ENCODE results near the gene GPHN. TPM values are rescaled to one million over a fixed set of nuclear protein-coding genes. Genes with fewer than 3 reads are reported as not detected.

Gene GPHN
- total RNA-seq = 41.8 TPM

DNA sequence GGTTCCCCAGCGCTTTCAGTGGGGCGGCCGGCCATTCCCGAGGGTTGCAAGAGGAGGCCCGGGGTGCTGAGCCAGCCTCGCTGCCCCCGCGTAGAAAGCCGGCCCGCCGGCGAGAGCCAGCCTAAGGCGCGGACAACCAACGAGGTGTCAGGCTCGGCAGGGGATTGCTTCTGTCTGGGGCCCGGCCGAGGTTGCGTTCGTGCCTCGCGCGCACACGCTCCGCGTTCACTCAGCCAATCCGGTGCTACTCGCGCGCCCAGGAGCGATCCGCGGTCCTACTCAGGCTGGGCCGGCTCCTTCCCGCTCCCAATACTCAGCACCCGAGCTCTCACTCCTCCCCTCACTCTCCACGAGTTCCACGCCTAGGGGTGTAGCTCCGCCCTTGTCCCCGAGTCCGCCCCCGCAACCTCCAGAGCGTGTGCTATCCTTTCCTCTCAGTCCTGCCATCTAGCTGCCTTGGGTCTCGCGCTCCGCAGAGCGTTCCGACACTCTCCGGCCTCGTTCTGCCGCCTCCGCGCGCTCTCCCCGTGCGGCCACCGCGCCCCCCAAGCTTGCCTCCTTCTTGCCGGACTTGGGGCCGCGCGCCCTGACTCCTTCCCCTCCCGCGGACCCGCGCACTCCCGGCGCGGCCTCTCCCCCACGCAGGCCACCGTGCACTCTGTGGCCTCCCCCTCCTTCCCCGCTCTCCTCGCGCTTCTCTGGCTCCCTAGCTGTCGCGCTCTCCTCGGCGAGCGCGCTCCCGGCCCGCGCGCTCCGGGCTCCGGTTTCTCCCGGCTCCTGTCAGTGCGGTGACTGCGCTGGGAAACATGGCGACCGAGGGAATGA is at the start of gene GPHN:
TSS of gene GPHN (plus strand) at position 426 of the 825 bp plus-strand sequence.
- DNase-seq (ENCODE audit: low spot score) = peak; percentile 97

DNA sequence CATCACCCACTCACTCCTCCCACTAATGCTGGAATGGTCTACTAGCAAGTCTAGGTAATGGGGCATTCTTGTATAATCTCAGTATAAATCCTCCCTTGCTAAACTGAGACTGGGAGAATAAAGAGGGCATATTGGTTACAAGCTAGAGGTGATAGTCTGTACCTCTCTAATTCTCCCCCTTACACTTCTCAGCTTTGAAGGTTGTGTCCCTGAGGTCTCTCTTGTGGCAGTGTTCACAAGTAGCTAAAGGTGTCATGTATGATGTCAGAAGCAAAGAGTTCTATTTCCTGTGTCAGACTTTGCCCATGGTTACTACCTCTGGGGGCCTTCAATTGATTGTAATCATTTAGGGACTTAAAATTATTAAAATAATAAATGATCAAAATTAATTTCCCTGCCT is 48.3 kb upstream of the GPHN start:
- no peak for DNase-seq (ENCODE audit: low spot score)

DNA sequence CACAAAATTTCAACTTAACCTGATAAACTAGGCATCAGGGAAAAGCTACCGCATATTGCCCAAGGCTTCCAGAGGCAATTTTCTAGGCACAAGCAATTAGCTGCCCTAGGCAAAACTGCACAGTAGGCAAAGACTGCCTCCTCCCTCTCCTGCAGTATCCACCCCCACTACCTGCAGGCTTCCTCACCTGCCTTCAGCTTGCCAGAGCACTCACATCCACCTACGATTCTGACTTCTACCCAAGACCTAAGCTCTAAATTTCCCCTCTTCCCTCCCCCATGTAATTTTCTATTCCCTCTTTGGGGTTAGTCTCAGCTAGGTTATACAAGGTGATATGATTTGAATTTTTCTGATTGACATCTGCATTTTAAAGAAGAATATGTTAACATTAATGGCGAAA is 43.7 kb upstream of the GPHN start:
- no peak for DNase-seq (ENCODE audit: low spot score)

- no peak for DNase-seq (ENCODE audit: low spot score)
These were observed 39.1 kb upstream of the GPHN start for GRCh38 chr14:66468778-66469367.

- no peak for DNase-seq (ENCODE audit: low spot score)
These were observed 36.4 kb upstream of the GPHN start for GRCh38 chr14:66471584-66471983.

GRCh38 chr14:66472251-66472650 is 35.7 kb upstream of the GPHN start:
- DNase-seq (ENCODE audit: low spot score) = no peak

GRCh38 chr14:66473223-66473622 is 34.7 kb upstream of the GPHN start:
- no peak for DNase-seq (ENCODE audit: low spot score)

- no peak for DNase-seq (ENCODE audit: low spot score)
These were observed 31.0 kb upstream of the GPHN start for GRCh38 chr14:66476964-66477363.

DNA sequence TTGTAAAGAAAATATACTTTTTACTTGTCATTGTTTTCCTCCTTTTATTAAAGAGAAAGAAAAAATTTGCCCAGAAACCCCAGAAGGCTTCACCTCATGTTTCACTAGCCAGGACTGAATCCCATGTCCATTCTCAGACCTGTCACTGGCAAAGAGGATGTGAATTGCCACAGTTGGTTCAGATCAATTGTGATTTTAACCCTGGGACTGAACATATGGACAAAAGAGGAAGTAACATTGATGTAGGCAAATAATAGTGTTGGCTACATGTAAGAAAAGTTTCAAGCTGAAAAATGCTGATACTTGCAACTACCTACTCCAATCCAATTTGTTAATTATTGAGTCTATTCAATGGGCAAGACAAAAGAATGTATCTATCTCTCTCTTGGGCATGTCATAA is 30.4 kb upstream of the GPHN start:
- DNase-seq (ENCODE audit: low spot score) = no peak

- no peak for DNase-seq (ENCODE audit: low spot score)
These were observed 25.1 kb upstream of the GPHN start for GRCh38 chr14:66482873-66483272.

- no peak for DNase-seq (ENCODE audit: low spot score)
These were observed 24.6 kb upstream of the GPHN start for GRCh38 chr14:66483322-66483721.

DNA sequence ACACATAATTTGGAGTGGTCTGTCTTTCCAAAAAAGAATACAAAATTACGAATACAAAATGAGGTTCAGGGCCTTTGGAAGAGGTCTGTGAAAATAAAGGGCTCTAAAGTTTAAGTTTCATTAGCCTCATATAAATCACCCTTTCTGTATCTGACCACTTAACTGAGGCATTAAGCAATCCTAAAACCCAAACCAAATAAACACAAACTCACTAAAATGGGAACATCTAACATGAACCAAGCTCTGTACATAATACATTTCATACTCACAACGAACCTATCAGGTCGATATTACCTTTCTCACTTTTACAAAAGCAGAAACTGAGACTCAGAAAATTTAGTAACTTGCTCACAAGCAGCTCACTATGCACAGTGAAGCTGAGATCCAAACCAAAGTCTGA is 22.9 kb upstream of the GPHN start:
- no peak for DNase-seq (ENCODE audit: low spot score)

- no peak for DNase-seq (ENCODE audit: low spot score)
These were observed 22.0 kb upstream of the GPHN start, which contains the start of gene CCDC196 for GRCh38 chr14:66485910-66486421. Gene CCDC196 (plus strand): TSS chr14:66486371. CDS start chr14:66486503, 132 bp downstream.

DNA sequence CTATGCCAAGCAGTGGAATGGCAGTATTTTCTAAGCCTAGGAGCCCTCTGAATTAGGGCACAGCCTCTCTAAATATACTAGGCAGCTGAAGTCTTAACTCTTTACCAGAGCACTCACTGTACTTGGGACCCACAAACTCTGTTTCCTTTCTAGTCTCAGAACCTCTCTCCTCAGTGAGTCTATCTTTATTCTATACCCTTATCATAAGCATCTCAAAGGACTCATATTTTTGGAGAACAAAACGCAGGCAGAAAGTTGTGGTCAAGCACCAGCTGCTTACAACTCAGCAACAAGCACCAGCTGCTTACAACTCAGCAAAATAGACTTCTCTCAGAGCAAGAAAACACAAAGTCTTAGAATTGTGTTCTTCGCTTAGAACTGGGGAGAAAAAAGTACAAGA is 20.8 kb upstream of the GPHN start:
- no peak for DNase-seq (ENCODE audit: low spot score)

DNA sequence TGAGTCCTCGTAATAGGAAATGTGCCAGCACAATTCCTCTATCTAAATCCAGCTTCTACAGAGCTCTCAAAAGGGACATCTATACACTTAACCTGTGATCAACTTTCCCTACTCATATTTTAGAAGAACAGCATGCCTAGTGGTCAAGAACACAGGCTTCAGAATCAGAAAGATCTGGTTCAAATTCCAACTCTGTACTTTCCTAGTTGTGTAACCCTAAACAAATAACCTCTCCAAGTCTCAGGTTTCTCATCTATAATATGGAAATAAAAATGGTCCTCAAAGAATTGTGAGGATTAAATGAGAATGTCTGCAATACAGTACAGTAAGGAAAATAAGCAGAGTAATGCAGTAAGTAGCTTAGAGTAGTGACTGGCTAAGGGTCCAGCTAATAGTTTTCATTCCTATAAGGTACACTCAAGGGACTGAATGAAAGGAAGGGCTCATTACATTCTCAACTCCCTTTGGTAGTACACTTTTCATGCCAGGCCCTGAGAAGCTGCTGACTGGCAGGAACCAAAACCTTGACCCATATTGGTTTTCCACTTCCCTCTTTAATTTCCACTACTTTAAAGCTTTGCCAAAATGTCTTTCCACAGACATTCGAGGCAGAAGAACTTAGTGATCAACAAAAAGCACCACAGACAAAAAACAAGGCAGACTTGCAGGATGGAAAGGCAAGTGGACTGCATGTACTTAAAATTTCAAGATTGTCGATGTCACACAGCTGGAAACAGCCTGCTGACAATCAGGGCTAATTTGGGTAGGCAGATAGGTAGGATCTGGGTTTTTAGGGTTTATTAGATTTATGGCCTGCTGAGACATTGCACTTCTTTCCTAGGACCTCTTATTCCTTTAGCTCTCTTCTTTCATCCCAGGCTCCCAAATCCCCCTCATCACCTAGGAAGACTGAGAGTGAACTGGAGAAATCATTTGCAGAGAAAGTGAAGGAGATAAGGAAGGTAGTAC is 17.5 kb upstream of the GPHN start:
- no peak for DNase-seq (ENCODE audit: low spot score)

DNA sequence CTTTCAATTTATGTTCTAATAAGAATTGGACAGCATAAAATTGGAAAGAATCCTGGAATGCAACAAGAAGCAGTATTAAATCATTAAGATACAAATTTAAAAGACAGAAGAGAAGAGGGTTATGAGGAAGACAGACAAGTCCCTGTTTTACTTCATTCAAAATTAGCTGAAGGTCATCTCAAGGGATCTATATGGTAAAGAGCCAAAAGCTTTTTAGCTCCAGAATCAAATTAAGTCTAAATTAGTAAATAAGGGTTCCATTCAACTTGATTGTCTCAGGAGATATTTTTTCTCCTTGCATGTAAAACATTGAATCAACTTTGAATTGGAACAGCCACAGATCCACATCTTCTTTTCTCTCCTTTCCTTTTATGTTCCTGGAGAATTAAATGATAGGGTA is 14.2 kb upstream of the GPHN start:
- no peak for DNase-seq (ENCODE audit: low spot score)

DNA sequence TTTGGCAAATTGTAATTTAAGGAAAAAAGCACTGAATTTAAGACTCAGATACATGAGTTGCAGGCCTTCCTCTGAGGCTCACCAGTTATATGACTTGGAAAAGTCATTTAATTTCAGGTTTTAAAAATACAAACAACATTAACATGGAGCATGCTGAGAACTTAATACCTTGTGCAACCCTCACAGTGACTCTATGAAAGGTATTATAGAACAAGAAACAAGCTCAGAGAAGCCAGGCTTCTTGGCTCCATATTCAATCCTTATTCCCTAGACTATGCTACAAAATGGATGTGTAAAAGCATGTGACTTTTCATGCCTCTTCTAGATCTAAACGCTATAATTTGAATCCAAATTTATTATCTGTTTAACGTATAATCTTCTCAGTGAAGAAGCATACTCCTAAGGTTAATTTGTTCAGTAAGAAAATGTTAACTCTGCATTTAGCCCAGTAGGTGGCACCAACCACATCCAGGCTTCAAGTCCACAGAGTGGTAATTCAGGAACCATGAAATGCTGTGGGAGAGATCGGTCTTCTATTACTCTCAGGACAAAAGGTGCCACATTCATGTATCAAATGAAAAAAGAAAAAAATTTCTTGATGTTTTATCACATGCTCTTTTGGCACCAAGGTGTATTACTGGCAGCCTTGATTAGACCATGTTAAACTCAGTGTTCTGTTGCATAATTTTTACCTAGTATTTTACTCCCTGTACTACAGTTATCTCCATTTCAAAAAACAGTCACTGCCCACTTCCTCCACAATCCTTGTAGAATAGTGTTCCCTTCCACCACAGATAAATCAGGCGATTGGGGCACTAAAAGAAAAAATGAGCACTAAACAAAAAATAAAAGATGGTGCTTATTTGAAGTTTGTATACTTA is 12.5 kb upstream of the GPHN start:
- DNase-seq (ENCODE audit: low spot score) = peak; percentile 52

- no peak for DNase-seq (ENCODE audit: low spot score)
These were observed 11.6 kb upstream of the GPHN start for GRCh38 chr14:66496188-66496807.

GRCh38 chr14:66496911-66497310 is 11.0 kb upstream of the GPHN start:
- no peak for DNase-seq (ENCODE audit: low spot score)

DNA sequence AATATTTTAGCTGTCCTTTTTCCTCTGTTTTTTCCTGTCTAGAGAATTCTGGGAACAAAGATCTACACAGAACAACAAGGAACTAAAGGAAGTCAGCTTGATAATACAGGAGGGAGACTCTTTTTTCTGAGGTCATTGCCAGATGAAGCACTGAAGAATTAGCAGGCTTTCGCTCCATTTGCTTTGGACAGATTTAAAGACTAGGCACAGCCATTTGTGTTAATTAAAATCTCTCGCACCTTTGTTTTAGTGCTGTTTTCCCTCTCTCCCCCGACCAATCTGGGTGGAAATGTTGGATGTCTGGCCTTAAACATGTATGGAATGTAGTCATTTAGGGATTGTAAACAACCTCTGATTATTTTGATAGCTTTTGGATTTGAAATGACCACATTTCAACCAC is 9.6 kb upstream of the GPHN start:
- no peak for DNase-seq (ENCODE audit: low spot score)

- no peak for DNase-seq (ENCODE audit: low spot score)
These were observed 6.4 kb upstream of the GPHN start for GRCh38 chr14:66501592-66501991.

All from mucosa of gallbladder (tissue), 1 donor.